IMR-90 (cell line): ENCODE data around the gene TEX14. TPM values are rescaled to one million over a fixed set of nuclear protein-coding genes. Genes with fewer than 3 reads are reported as not detected.

ENCODE experiments used
- ATAC-seq: fragments of 200-7000 bp; cut with Tn5 transposase; 2 replicates; pipeline ENCODE4 v1.9.1; 2020; ENCODE audit warnings: low read depth, mild to moderate bottlenecking, moderate library complexity
- BruUV-seq: library from RNA; stranded (reverse); fragments of 400-500 nt; replicated peaks from 2 replicates; lab custom pipeline; 2021; lab: Mats Ljungman, UMichigan
- CTCF ChIA-PET: fragments of 300-600 bp; formaldehyde crosslinking; extraction: SDS; loops from one replicate; lab custom pipeline; 2021; ENCODE audit warnings: antibody characterized with exemption; lab: Yijun Ruan, JAX
- POLR2A ChIA-PET: fragments of 300-600 bp; sonication (Branson Sonifier 250); formaldehyde crosslinking; loops from one replicate; lab custom pipeline; 2022; ENCODE audit warnings: antibody characterized with exemption; ENCODE audit not compliant: unreplicated experiment; lab: Charles Lee
- DNase-seq: peaks from one replicate; pipeline ENCODE4 v3.0.0; 2013
- H2AFZ ChIP-seq: replicated peaks from 2 replicates; pipeline ENCODE3; 2013; ENCODE audit warnings: low read length, mild to moderate bottlenecking; ENCODE audit not compliant: poor library complexity
- H2AK5ac ChIP-seq: 2 replicates; pipeline ENCODE4 v1.6.1; 2013; ENCODE audit warnings: low read depth, low read length, inconsistent platforms
- H2AK9ac ChIP-seq: replicated peaks from 2 replicates; pipeline ENCODE3; 2013; ENCODE audit warnings: mild to moderate bottlenecking, low read depth, low read length, moderate library complexity; ENCODE audit not compliant: poor library complexity
- H2BK120ac ChIP-seq: 2 replicates; pipeline ENCODE4 v1.6.1; 2013; ENCODE audit warnings: low read depth, low read length, inconsistent platforms
- H2BK15ac ChIP-seq: 3 replicates; pipeline ENCODE4 v1.6.1; 2013; ENCODE audit warnings: low read depth, low read length, inconsistent platforms
- H2BK20ac ChIP-seq: 2 replicates; pipeline ENCODE4 v1.6.1; 2013; ENCODE audit warnings: low read depth, mild to moderate bottlenecking, inconsistent platforms, low read length, moderate library complexity
- H2BK5ac ChIP-seq: 2 replicates; pipeline ENCODE4 v1.6.1; 2013; ENCODE audit warnings: mild to moderate bottlenecking, low read depth, low read length, inconsistent platforms; ENCODE audit not compliant: poor library complexity, severe bottlenecking
- H3K14ac ChIP-seq: replicated peaks from 2 replicates; pipeline ENCODE4 v1.6.1; 2013; ENCODE audit warnings: low read depth, low read length, inconsistent platforms
- H3K18ac ChIP-seq: 2 replicates; pipeline ENCODE4 v1.6.1; 2013; ENCODE audit warnings: low read depth, low read length, control low read depth
- H3K23ac ChIP-seq: 2 replicates; pipeline ENCODE4 v1.6.1; 2013; ENCODE audit warnings: low read depth, low read length, inconsistent platforms
- H3K27ac ChIP-seq: 2 replicates; pipeline ENCODE4 v1.5.1; 2013; ENCODE audit warnings: mild to moderate bottlenecking, control low read depth, low read length; ENCODE audit not compliant: insufficient read depth
- H3K27me3 ChIP-seq: 2 replicates; pipeline ENCODE4 v1.6.1; 2013; ENCODE audit warnings: low read length; ENCODE audit not compliant: control insufficient read depth, insufficient read depth
- H3K36me3 ChIP-seq: 2 replicates; pipeline ENCODE4 v1.6.1; 2013; ENCODE audit warnings: low read length, mixed read lengths; ENCODE audit not compliant: control insufficient read depth, insufficient read depth
- H3K4ac ChIP-seq: 2 replicates; pipeline ENCODE4 v1.6.1; 2013; ENCODE audit warnings: low read depth, low read length, inconsistent platforms
- H3K4me1 ChIP-seq: 2 replicates; pipeline ENCODE4 v1.6.1; 2013; ENCODE audit warnings: low read length, mixed read lengths; ENCODE audit not compliant: control insufficient read depth, insufficient read depth
- H3K4me2 ChIP-seq: 2 replicates; pipeline ENCODE4 v1.6.1; 2013; ENCODE audit warnings: low read depth, mild to moderate bottlenecking, control low read depth, low read length, moderate library complexity
- H3K4me3 ChIP-seq: 2 replicates; pipeline ENCODE4 v1.5.1; 2013; ENCODE audit warnings: low read depth, mild to moderate bottlenecking, control low read depth, low read length, moderate library complexity; ENCODE audit not compliant: insufficient read depth
- H3K56ac ChIP-seq: 2 replicates; pipeline ENCODE4 v1.6.1; 2013; ENCODE audit warnings: low read length, inconsistent platforms; ENCODE audit not compliant: insufficient read depth; ENCODE audit errors: extremely low read depth
- H3K79me1 ChIP-seq, 2 experiments: 2 replicates each; pipeline ENCODE4 v1.6.1; 2013; ENCODE audit warnings: low read length in 2 of 2, inconsistent platforms in 1 of 2, low read depth in 1 of 2
- H3K9ac ChIP-seq: 2 replicates; pipeline ENCODE4 v1.6.1; 2013; ENCODE audit warnings: low read depth, low read length, control low read depth
- H3K9me1 ChIP-seq: 2 replicates; pipeline ENCODE4 v1.6.1; 2013; ENCODE audit warnings: low read length, inconsistent platforms; ENCODE audit not compliant: insufficient read depth
- H3K9me3 ChIP-seq: 2 replicates; pipeline ENCODE4 v1.6.1; 2013; ENCODE audit warnings: low read length; ENCODE audit not compliant: control insufficient read depth, insufficient read depth
- H4K20me1 ChIP-seq: 2 replicates; pipeline ENCODE4 v1.6.1; 2013; ENCODE audit warnings: low read length, inconsistent platforms; ENCODE audit not compliant: insufficient read depth
- H4K5ac ChIP-seq: 2 replicates; pipeline ENCODE4 v1.6.1; 2013; ENCODE audit warnings: mild to moderate bottlenecking, low read depth, low read length, control low read depth
- H4K8ac ChIP-seq, 2 experiments: 2 replicates each; pipeline ENCODE4 v1.6.1; 2013; ENCODE audit warnings: low read depth in 2 of 2, low read length in 2 of 2, control low read depth in 1 of 2, inconsistent platforms in 1 of 2
- H4K91ac ChIP-seq: 2 replicates; pipeline ENCODE4 v1.6.1; 2013; ENCODE audit warnings: low read depth, low read length, inconsistent platforms; ENCODE audit not compliant: insufficient read depth
- BHLHE40 ChIP-seq: fragments of 150-350 bp; IDR thresholded peaks from 2 replicates; pipeline ENCODE4 v1.6.1; 2016; ENCODE audit warnings: mild to moderate bottlenecking, low read depth, low read length
- CEBPB ChIP-seq: IDR thresholded peaks from 2 replicates; pipeline ENCODE4 v1.6.1; 2012; ENCODE audit warnings: low read depth, low read length, improper control_type of control experiment
- CTCF ChIP-seq: conservative IDR thresholded peaks from 2 replicates; pipeline ENCODE4 v1.5.1; 2012; ENCODE audit warnings: mild to moderate bottlenecking, low read depth, low read length, improper control_type of control experiment
- ELK1 ChIP-seq: fragments of 150-350 bp; IDR thresholded peaks from 2 replicates; pipeline ENCODE4 v1.6.1; 2016; ENCODE audit warnings: low read depth, mild to moderate bottlenecking, low read length, moderate library complexity, borderline replicate concordance
- FOS ChIP-seq: fragments of 150-350 bp; IDR thresholded peaks from 2 replicates; pipeline ENCODE4 v1.6.1; 2016; ENCODE audit warnings: low read depth, low read length
- MAFK ChIP-seq: IDR thresholded peaks from 2 replicates; pipeline ENCODE4 v1.6.1; 2012; ENCODE audit warnings: low read depth, low read length, improper control_type of control experiment
- MXI1 ChIP-seq: IDR thresholded peaks from 2 replicates; pipeline ENCODE4 v1.6.1; 2012; ENCODE audit warnings: low read depth, mild to moderate bottlenecking, low read length, moderate library complexity, borderline replicate concordance
- POLR2A ChIP-seq: IDR thresholded peaks from 2 replicates; pipeline ENCODE4 v1.6.1; 2012; ENCODE audit warnings: mild to moderate bottlenecking, low read depth, low read length
- RAD21 ChIP-seq: IDR thresholded peaks from 2 replicates; pipeline ENCODE4 v1.6.1; 2012; ENCODE audit warnings: low read length, improper control_type of control experiment
- RCOR1 ChIP-seq: IDR thresholded peaks from 2 replicates; pipeline ENCODE4 v1.6.1; 2012; ENCODE audit warnings: mild to moderate bottlenecking, low read length, improper control_type of control experiment; ENCODE audit not compliant: insufficient replicate concordance
- SMC3 ChIP-seq: fragments of 150-350 bp; IDR thresholded peaks from 2 replicates; pipeline ENCODE4 v1.6.1; 2016; ENCODE audit warnings: low read depth, mild to moderate bottlenecking, antibody characterized with exemption, low read length, moderate library complexity
- USF2 ChIP-seq: fragments of 150-350 bp; IDR thresholded peaks from 2 replicates; pipeline ENCODE4 v1.6.1; 2017; ENCODE audit warnings: mild to moderate bottlenecking, antibody characterized with exemption, low read length, low read depth
- WGBS, 2 experiments: methylation state at CpG; one replicate each; pipeline versions ENCODE4 v1.1.5 to v1.1.7; 2013; ENCODE audit warnings: missing lambda C conversion rate in 2 of 2; ENCODE audit not compliant: insufficient read length in 1 of 2; ENCODE audit errors: extremely low coverage in 2 of 2; 5-methylcytosine and 5-hydroxymethylcytosine counted together
- dilution Hi-C: fragments of 300-500 bp; cut with HindIII; formaldehyde crosslinking; loops from one replicate; pipeline ENCODE4 v1.14.3; 2018; ENCODE audit warnings: low sequenced_read_pairs; ENCODE audit not compliant: unreplicated experiment
- in situ Hi-C: fragments of 300-500 bp; cut with MboI; formaldehyde crosslinking; loops from 3 replicates; pipeline ENCODE4 v1.14.3; 2019; ENCODE audit warnings: low sequenced_read_pairs, inconsistent platforms, mixed read lengths
- intact Hi-C: fragments of 100-400 bp; cut with micrococcal nuclease; formaldehyde crosslinking; loops from 2 replicates; pipeline ENCODE4 v1.10.0; 2022
- polyA plus RNA-seq, 3 experiments: library from polyadenylated mRNA; depleted of rRNA; stranded (reverse); fragments of >200 nt; gene quantifications; 2 replicates each; pipeline ENCODE4 v1.2.3, GENCODE V29; 2012; ENCODE audit warnings: low replicate concordance in 1 of 3
- total RNA-seq: library from RNA; depleted of rRNA; stranded (reverse); fragments of >200 nt; gene quantifications from 2 replicates; pipeline ENCODE4 v1.2.3, GENCODE V29; 2012

The TEX14 gene
- total and polyA plus RNA-seq, 2 of the 4 experiments (the other 2 are of a cell fraction) = not detected

GRCh38 chr17:58513267-58513964 lies 178.4 kb downstream of the TEX14 start:
- no peak overlapping the region for H3K23ac ChIP-seq
- H3K4ac ChIP-seq = peak overlapping the region; percentile 68; the same call in 1 of the 2 replicates
- peaks cover 5 to 54% of the 10 kb centered on the region in 2 experiments; a peak in 3 of 4 replicates for H3K79me1 ChIP-seq
- no peak overlapping the region for H2BK20ac ChIP-seq
- H3K27me3 ChIP-seq = no peaks in the 10 kb centered on the region
- no peak overlapping the region for H3K56ac ChIP-seq
- H3K18ac ChIP-seq = no peak overlapping the region
- 0 out of 2 replicates have a peak overlapping the region, but pooled peaks have one; percentile 52 for H3K14ac ChIP-seq
- in situ Hi-C loops = loop anchor here (10.0 kb wide), 1 partner anchor 121 kb away; no protein-coding TSS in a partner anchor
- peak overlapping the region; percentile 89 for H2AFZ ChIP-seq
- peaks cover 12% of the 10 kb centered on the region; the same call in 1 of the 2 replicates for H3K4me1 ChIP-seq
- WGBS, 2 experiments = 30% methylated on average over 2 of the region's 14 CpGs; no CpG with 5 or more reads in 1 of the 2 experiments
- peak overlapping the region; percentile 98 for H2AK9ac ChIP-seq
- no TSS peak for BruUV-seq
- H4K5ac ChIP-seq = no peak overlapping the region
- H3K9me3 ChIP-seq = no peaks in the 10 kb centered on the region
- CTCF ChIA-PET = no interaction called here
- peak overlapping the region; percentile 64 for H3K4me3 ChIP-seq
- TF ChIP-seq MXI1 (no peak), RAD21 (no peak), CEBPB (no peak), USF2 (no peak), SMC3 (no peak), MAFK (no peak), ELK1 (no peak), FOS (no peak), CTCF (no peak), POLR2A (no peak), BHLHE40 (no peak), RCOR1 (no peak)
- H4K91ac ChIP-seq = no peak overlapping the region
- peaks cover 4% of the 10 kb centered on the region; the same call in 1 of the 2 replicates for H4K20me1 ChIP-seq
- peak overlapping the region; percentile 63 for H3K9ac ChIP-seq
- H2BK120ac ChIP-seq = no peak overlapping the region
- POLR2A ChIA-PET = no interaction called here
- no peak overlapping the region for H3K27ac ChIP-seq
- dilution Hi-C loops = no loop called here
- H2BK5ac ChIP-seq = no peak overlapping the region
- H2AK5ac ChIP-seq = no peak overlapping the region
- H4K8ac ChIP-seq = peak overlapping the region in 1 of 2 experiments; percentile 50; a peak in 2 of 4 replicates
- H3K4me2 ChIP-seq = peak overlapping the region; percentile 80
- H3K36me3 ChIP-seq = peaks cover 28% of the 10 kb centered on the region
- no peak overlapping the region for H2BK15ac ChIP-seq
- peaks cover 22% of the 10 kb centered on the region; the same call in 1 of the 2 replicates for H3K9me1 ChIP-seq
- ATAC-seq (no peak), DNase-seq (no peak)
- intact Hi-C loops = loop anchor here (10.0 kb wide), 1 partner anchor 271 kb away; no protein-coding TSS in a partner anchor
